HL-60 (cell line): ENCODE data around the gene SMAD9.

ENCODE experiments used
- GABPA ChIP-seq: IDR thresholded peaks from 2 replicates; pipeline ENCODE4 v1.6.1; 2012; ENCODE audit warnings: low read depth
- POLR2AphosphoS5 ChIP-seq: IDR thresholded peaks from 2 replicates; pipeline ENCODE4 v1.6.1; 2012; ENCODE audit warnings: low read depth
- TF ChIP-seq, protein P1 (sequence below): IDR thresholded peaks from one replicate; pipeline ENCODE4 v1.5.1; 2011; ENCODE audit warnings: low read length, control low read depth, inconsistent platforms; ENCODE audit not compliant: insufficient read depth

DNA sequence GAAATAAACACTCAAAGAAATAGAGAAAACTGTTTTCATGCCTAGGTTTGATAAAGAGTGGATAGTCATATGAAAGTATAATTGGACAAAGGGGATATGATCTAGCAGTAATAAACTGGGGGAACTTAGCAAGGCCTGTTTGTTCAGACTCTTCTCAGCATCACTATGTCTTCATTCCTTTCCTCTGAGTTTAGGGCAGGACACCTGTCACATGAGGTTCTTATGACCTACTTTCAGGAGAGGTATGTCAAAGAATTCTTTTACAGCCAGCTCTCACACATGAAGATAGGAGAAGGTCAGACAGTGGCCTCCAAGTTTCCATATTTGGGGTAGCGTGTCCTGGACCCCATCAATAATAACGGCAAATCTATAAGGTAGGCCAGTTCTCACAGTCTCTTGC, 112.4 kb downstream of the SMAD9 start:
- TF ChIP-seq, protein P1, sequence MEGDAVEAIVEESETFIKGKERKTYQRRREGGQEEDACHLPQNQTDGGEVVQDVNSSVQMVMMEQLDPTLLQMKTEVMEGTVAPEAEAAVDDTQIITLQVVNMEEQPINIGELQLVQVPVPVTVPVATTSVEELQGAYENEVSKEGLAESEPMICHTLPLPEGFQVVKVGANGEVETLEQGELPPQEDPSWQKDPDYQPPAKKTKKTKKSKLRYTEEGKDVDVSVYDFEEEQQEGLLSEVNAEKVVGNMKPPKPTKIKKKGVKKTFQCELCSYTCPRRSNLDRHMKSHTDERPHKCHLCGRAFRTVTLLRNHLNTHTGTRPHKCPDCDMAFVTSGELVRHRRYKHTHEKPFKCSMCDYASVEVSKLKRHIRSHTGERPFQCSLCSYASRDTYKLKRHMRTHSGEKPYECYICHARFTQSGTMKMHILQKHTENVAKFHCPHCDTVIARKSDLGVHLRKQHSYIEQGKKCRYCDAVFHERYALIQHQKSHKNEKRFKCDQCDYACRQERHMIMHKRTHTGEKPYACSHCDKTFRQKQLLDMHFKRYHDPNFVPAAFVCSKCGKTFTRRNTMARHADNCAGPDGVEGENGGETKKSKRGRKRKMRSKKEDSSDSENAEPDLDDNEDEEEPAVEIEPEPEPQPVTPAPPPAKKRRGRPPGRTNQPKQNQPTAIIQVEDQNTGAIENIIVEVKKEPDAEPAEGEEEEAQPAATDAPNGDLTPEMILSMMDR: no peak
- no peak for TF ChIP-seq POLR2AphosphoS5
- no peak for TF ChIP-seq GABPA
